CMK (cell line): ENCODE data around the gene MXI1.

Experiments used
- DNase-seq: peaks from one replicate; pipeline ENCODE4 v3.0.0-alpha.2; 2010; ENCODE audit warnings: low read depth

MXI1 gene

DNA sequence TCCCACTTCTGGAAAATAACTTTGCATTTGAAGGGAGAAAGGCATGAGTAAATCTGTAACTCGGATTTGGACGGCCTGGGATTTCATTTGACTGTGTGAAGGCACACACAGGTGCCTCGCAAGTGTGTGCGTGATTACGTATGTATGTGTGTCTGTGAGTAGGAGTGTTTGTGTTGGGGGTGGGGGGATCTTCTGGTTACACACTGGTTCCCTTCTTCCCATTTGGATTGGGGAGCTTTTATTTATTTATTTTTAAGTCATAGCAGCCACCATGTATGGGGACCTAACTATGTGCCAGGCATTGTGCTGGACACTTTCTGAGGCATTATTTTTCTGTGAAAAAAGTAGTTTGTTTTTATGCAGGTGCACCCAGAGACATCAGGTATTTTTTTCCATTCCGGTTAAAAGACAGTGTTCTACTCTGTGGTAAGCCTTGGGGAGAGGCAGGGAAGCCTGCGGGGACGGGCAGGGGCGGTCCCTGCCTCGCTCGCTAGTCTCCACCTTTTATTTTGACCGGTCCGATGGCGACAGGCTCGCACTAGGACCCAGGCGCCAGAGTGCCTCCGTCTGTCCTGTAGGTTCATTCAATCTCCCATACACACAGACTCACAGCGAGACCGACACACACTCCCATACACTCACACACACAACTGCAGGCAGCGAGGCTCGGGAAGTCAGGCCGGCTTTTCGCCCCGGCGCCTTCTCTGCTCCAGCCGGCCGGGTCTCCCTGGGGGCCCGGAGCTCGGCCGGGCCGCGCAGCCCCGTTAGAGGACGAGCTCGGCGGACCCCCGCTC lies at the start of gene MXI1:
MXI1 (plus strand) TSS at position 595 of the 794 bp plus-strand sequence. CDS start 204 bp downstream, outside the sequence.
- no peak for DNase-seq

DNA sequence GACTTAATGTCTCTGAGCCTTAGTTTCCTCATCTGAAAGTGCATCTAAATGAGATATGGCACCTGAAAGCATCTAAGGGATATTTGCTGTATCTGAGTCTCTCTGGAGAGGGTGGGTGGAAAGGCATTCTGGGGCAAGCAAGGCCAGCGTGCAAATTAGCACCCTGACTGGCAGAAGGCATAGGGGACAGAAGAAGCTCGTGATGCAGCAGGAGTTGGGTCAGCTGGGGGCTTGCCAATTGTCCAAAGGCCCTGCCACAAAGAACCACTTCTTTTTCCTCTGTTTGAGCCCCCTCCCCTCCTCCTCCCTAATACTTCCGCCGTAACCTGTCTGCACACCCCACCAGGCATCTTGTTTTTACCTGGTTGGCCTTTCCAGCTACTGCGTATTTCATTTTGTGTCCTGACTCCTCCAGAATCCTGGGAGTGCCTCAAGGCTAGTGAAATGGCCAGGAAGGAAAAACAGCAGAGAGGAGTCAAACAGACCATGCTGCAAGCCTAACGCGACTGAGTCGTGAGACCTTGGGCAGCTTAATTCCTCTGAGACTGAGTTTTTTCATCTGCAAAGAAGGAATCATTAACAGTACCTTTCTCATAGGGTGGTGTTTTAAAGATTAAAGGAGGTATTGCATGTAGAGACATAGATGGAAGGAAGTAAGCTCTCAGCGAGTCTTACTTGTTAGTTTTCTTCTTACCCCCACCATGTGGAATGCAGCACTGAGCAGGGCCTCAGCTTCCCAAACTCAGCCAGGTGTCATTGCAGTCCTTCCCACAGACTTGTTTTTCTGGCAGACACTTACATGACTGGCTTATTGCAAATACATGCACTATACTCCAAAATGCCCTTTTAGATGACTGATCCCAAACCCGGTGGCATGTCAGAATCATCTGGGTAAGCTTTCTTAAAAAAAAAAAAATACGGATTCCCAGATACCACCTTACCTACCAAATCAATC lies 49.1 kb upstream of the MXI1 start:
- no peak for DNase-seq

DNA sequence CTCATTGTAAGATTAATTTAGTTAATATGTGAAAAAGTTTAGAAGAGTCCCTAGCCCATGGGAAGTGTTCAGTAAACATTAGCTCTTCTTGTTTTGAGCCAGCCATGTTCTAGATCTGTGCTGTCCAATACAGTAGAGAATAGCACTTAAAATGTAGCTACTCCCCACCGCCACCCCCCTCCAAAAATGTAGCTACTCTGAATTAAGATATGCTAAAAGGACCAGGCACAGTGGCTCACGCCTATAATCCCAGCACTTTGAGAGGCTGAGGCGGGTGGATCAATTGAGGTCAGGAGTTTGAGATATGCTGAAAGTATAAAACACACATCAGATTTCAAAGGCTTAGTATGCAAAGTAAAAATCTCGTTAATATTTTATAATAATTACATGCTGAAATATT lies 47.3 kb upstream of the MXI1 start:
- no peak for DNase-seq

DNA sequence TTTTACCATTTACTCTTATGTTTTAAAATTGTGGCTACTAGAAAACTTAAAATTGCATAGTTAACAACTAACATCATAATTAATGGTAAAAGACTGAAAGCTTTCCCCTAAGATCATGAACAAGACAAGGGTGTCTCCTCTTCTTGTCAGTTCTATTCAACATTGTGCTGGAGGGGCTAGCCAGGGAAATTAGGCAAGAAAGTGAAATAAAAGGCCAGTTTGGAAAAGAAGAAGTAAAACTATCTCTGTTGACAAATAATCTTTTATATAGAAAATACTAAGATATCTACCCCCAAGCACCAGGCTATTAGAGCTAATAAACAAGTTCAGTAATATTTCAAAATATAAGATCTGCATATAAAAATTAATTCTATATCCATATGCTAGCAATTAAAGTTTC lies 46.9 kb upstream of the MXI1 start:
- DNase-seq = no peak

DNA sequence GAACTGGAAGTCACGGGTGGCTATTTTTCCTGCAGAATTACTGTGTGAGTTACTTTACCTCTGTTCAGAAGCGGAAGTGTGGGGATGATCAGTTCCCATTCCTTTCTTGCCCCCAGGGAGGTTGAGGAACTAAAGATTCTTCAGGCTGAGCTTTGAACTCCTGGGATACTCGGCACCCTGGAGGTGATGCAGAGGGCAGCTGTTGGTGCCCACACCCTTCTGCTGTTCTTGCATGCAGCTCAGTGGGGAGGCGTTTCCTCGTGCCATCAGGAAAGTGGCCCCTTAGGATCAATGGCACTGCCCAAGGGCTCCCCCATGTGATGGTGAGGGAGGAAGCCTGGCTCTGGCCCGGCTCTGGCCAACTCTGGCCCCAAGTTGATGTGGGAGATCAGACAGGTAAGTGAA lies 44.7 kb upstream of the MXI1 start:
- DNase-seq = no peak

DNA sequence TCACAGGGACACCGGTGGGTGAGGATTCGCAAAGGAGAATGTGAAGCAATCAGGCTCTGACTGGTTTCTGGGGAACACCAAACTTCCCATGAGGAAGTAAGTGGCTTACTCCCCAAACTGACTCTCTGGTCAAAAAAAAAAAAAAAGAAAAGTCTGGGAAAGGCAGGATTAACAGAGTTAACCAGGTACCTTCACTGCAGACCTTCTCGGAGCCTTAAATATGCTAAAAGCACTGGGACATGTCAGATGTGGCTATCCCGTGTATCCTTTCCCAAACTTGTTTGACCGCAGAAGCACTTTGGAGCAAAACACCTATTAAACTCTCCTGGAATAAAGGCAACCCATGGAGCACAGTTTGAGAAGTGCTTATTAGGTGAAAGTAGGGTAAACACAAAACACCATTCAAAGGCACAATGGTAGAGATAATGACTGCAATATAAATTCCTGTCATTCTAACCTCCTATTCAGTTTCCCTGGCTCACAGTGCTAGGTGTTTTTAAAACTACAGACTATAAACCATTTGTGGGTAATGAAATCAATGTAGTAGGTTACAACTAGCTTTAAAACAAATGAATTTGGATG lies 44.1 kb upstream of the MXI1 start:
- DNase-seq = no peak

DNA sequence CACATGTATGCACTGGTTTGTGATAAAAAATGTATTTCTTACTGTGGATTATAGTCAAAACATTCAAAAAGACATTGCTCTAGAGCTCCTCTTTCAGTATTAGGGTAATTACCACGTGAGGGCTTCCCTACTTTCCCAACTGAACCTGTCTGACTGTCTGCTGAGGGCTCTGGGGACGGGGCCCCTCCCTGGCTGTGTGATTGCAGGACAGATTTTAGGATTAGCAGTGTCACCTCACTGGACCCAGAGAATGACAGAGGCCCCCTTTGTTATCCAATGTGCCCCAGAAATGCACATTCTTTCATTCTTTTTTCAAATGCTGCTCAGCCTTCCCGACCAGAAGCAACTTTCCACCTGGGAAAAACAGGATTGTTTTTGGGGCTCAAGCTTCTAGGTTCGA lies 43.6 kb upstream of the MXI1 start:
- DNase-seq = no peak

DNA sequence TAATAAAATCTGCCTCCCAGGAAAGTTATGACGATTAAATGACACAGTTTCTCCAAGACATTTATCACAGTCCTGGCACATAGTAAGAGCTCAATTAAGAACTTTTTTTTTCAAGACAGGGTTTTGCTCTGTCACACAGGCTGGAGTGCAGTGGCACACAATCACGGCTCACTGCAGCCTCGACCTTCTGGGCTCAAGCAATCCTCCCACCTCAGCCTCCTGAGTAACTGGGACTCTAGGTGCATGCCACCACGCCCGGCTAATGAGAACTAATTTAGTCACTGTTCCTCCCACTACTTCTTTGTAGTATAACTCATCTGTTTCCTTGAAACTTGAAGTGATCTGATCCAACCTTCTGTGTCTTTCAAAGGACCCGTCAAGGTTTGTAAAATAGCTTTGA lies 42.2 kb upstream of the MXI1 start:
- no peak for DNase-seq

DNA sequence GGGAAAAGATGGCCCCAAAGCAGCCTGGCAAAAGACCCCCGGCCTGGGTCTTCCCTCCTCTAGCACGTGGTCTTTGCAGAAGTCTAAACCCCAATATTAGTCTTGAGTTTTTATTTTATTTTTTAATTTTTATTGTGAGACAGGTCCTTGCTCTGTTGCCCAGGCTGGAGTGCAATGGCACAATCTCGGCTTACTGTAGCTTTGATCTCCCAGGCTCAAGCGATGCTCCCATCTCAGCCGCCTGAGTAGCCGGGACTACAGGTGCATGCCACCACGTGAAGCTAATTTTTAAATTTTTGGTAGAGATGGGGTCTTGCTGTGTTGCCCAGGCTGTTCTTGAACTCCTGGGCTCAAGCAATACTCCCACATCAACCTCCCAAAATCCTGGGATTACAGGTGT lies 40.3 kb upstream of the MXI1 start:
- DNase-seq = no peak

DNA sequence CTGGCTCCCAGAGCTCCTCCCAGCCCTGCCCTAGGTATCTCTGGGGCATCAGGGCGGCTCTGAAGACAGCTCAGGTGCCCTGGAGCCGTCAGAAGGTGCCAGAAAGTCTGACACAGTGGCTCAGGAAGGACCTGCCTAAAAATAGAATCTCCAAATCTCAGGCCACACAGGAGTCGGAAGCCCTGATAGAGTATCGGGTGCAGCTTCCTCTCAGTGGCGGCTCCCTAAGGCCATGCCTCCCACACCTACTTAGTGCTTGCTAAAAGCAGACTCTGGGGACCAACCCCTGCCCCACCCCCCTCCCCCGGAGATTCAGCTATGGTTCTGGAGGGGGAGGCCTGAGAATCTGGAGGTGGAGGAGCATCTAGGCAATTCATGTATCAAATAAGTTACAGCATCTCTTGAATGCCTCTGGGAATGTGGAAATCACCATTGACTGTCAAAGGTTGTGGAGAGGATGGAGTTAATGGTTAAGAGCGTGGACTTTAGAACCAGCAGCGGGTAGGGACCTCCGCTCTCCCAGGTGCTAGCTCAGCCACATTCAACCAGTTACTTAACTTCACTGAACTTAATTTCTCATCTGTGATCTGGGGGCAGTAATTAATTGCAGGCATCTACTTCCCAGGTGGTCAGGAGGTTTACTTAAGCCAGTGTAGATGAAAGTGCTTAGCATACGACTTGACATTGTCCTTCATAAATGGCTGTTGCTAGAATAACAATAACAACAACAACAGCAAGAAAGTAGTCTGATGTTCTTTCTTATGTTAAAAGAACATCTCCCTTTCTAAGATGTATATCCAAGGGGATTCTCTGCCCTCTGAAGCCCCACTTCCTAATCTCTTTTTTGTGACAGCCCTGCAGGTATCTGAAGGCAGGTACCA lies 38.6 kb upstream of the MXI1 start:
- no peak for DNase-seq

DNA sequence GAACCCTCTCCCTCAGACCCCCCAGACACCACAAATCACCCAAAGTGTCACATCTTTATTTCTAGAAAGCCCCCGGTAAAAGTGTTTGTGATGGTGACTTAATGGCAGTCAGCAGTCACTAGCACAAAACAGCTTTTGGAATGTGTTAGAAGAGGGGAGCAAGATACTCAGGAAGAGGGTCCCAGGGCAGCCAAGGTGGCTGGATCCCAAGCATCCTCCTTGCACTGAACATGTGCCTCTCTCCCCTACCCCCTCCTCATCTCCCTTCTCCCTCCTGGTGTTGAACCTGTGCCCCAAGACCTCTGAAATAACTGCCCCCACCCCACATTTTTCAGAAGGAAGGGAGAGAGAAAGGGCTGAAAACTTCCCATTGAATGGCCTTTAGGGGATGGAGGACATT lies 37.8 kb upstream of the MXI1 start:
- no peak for DNase-seq

DNA sequence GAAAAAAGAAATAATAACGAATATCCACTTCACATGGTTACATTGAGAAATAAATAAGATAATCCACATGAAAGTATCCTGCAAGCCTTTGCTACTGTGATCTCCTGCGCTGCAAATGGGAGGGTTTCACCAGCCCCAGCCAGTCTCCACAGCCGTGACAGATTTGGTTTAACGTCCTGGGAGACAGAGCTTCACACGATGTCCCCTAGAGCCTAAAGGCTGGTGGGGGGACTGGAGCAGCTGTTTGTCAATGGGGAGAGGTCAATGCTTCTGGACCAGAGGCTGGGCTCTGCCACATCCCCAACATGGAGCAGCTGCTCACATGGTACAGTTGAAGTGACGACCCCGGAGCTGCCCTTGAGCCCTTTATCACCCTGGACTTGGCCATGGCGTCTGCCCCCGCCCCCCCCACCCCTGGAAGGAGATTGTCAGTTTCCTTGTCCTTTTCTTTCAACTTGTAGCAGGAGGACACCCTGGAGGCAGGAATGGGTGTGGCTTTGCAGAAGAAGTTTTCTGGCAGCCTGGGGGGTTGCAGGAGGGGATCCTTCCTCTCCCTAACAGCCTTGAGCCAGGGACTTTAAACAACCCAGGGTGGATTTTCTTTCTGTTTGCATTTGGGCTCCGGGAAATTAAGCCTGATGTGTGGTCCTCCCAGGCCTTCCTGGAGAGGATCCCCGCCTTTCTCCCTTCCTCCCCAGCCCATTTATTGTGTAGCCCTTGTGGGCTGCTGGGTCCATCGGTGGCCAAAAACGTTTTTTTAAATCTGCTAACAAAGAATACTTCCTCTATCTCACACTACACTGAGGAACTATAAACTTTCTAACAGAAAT lies 37.0 kb upstream of the MXI1 start:
- no peak for DNase-seq

DNA sequence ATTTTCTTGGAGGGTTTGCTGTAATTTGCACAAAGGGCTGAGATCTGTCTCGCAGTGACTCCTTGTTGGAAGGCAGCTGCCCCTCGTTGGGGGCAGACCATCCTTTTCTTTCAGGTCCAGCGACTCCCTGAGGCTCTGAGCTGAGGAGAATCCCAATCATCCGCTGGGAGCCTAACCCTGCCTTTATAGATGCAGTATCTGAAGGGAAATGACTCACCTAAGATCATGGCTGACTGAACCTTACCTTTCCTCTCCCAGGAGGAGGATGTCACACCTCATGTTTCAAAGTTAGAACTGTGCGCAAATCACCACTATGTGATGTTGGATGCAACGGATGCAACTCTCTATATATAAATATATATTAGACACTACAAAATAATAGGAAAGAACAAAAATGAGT lies 36.4 kb upstream of the MXI1 start:
- DNase-seq = no peak

DNA sequence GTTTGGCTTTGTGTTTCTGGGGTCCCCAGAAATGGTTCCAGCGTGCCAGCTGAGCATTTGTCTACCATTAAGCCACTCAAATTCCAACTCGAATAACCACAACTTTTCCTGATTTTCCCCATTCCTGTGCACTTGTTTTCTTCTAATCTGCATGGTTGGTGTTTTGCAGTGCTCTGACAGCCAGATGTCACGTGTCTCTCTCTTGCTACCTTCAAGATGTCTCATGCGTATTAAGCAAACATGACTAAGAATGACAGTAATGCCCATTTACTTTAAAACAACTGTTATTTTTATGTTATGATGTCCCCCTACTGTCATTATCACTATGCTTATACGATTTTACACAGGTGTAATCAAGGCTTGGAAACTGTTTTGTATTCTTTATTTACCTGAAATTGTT lies 35.2 kb upstream of the MXI1 start:
- DNase-seq = no peak

DNA sequence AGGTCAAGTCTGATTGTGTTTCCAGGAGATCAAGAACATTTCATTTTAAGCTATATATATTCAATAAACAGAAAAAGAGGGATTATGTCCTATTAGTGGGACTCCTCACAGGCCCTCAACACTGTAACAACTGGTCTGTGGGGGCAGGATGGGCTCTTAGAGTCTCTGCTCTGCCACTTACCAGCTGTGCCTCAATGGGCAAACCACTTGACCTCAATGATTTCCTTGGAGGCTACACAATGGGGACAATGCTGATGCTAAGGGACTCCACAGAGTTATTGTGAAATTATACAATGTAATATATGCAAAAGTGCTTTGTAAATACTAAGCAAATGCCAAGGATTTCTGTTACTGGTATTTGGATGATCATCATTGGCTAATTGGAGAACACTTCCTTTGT lies 33.2 kb upstream of the MXI1 start:
- no peak for DNase-seq

DNA sequence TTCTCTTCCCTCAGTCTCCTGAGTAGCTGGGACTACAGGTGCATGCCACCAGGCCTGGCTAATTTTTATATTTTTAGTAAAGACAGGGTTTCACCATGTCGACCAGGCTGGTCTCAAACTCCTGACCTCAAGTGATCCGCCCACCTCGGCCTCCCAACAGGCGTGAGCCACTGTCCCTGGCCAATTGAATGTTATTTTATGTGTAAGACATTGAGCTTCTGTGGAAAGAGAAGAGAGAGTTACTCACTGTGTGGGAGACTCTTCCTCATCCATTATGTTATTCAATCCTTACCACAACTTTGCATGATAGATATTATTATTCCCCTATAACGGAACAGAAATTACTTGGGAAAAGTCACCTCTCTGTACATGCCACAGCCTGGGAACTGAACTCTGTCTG lies 32.6 kb upstream of the MXI1 start:
- no peak for DNase-seq

DNA sequence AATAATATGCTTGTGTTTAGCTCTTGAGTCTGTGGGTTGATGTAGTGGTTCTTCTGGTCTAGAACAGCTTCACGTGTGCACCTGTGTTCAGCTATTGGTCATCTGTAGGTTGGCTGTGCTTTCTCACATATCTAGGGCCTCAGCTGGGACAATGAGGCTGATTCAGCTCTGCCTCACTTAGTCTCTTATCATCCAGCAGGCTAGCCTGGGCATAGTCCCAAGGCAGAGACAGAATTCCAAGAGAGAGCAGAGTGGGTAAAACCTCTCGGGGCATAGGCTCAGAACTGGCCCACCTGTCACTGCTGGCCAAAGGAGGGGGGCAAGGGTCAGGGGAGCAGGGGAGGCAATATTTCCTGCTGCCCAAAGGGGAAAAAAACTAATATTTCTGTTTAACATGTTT lies 32.0 kb upstream of the MXI1 start:
- no peak for DNase-seq

DNA sequence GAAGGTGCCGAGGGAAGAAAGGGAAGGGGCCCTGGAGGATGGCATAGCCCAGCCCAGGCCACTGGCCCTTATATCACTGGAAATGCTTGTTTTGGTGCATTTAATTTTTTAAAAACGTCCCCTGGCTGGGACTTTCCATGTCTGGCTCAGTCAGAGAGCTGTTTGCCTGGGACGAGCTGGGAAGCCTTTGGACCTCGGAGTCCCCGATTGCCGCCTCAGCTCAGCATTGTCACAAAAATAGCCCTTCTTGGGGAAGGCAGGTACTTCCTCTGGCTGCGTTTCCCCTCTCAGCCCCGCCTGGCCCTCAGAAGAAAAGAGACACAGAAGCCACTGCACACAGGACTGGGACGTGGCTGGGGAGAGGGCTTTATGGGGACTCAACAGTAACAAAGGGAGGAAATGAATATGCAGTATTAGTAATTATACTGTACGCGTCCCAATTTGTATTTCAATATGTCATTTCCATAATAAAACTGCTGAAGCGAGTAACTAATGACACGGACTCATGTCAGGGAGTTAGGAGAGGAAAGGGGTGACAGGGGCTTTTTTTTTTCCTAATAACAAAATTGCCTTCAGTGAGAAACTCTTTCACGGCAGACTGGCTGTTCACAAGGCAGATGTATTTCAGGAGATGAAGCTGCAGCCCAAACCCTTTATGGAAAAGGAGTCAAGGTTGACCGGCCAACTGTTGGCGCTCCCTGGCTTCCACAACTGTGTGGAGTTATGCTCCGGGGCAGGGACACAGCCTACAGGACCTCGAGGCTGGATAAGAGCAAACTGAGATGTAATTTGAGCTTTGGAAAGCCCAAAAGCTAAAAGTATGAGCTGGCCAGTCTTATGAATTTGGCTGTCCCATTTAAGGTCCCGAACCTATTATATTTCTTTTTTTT lies 31.0 kb upstream of the MXI1 start:
- DNase-seq = no peak

DNA sequence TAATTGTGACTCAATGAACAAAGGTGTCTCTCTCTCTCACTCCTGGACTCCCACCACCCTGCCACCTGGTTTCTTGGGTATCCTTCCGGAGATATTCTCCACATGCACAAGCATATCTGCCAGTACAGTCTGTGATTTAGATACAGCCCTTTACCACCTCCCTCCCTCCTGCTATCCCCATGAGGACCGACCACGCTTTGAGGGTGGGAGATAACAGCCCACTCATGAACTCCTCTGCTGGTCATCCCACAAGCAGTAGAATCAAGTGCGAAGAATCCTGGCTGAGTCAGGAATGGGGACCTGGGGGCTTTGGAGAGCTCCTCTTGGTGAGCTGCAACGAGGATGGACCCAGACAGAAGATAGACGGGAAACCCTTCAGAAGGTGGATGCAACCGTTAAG lies 28.2 kb upstream of the MXI1 start:
- no peak for DNase-seq

DNA sequence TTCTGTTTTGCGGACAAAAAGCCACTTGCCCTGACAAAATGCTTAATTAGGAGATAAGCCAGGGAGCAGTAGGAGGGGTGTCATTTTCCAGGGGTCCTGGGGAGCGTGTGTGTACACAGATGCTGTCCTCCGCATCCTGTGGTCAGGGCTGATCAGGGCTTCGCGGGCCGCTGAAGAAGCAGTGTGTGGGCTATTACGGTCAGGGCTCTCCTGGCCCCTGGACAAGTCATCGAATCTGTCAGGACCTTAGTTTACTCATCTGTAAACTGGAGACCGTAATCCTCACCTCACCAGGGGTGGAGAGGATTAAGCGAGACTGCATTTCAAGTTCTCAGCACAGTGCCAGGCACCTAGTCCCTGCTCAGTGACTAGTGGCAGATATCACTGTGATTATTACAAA lies 26.0 kb upstream of the MXI1 start:
- DNase-seq = no peak
